GM12891 (cell line): ENCODE results near the gene NUAK1.

Source experiments
- DNase-seq: peaks from one replicate; pipeline ENCODE4 v3.0.0; 2011; ENCODE audit warnings: low spot score; ENCODE audit not compliant: insufficient read length
- FAIRE-seq: peaks from 2 replicates; lab custom pipeline; 2011; peaks lifted over from hg19 to GRCh38; lab: Jason Lieb, UNC
- PAX5 ChIP-seq: IDR thresholded peaks from 2 replicates; pipeline ENCODE4 v1.6.1; 2011; ENCODE audit warnings: low read length, moderate library complexity, mild to moderate bottlenecking; ENCODE audit not compliant: insufficient read depth, severe bottlenecking
- POLR2A ChIP-seq: IDR thresholded peaks from 2 replicates; pipeline ENCODE4 v1.6.1; 2011; ENCODE audit warnings: low read depth, low read length, control low read depth
- POLR2AphosphoS5 ChIP-seq: IDR thresholded peaks from 2 replicates; pipeline ENCODE4 v1.6.1; 2011; ENCODE audit warnings: low read depth, low read length, control low read depth
- POU2F2 ChIP-seq: IDR thresholded peaks from 2 replicates; pipeline ENCODE4 v1.6.1; 2011; ENCODE audit warnings: low read depth, mild to moderate bottlenecking, control low read depth, low read length, moderate library complexity
- SPI1 ChIP-seq: IDR thresholded peaks from 2 replicates; pipeline ENCODE4 v1.6.1; 2011; ENCODE audit warnings: low read depth, low read length, control low read depth
- TAF1 ChIP-seq: IDR thresholded peaks from 2 replicates; pipeline ENCODE4 v1.6.1; 2011; ENCODE audit warnings: low read depth, low read length, control low read depth

Gene NUAK1

DNA sequence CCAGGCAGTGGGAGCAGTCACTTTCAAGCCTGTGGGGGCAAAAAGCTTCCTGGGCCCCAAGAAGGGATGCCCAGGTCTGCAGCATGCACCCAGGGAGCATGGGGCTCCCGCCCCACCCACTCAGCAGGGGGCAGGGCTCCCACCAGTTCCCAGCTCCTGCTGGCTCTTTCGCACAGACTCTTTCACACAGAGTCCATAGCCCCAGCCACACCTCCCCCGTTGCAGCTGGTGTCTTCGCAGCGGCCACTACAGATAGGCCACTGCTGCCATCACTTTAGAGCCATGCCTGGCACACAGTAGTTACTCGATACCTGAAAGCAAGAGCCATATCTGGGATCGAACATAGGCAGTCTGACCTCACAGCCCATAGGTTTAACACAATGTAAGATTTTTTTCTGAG is 98.2 kb downstream of the NUAK1 start:
- TF ChIP-seq POLR2A (no peak), SPI1 (no peak), PAX5 (no peak), POU2F2 (no peak), TAF1 (no peak), POLR2AphosphoS5 (no peak)
- DNase-seq (no peak), FAIRE-seq (no peak)

DNA sequence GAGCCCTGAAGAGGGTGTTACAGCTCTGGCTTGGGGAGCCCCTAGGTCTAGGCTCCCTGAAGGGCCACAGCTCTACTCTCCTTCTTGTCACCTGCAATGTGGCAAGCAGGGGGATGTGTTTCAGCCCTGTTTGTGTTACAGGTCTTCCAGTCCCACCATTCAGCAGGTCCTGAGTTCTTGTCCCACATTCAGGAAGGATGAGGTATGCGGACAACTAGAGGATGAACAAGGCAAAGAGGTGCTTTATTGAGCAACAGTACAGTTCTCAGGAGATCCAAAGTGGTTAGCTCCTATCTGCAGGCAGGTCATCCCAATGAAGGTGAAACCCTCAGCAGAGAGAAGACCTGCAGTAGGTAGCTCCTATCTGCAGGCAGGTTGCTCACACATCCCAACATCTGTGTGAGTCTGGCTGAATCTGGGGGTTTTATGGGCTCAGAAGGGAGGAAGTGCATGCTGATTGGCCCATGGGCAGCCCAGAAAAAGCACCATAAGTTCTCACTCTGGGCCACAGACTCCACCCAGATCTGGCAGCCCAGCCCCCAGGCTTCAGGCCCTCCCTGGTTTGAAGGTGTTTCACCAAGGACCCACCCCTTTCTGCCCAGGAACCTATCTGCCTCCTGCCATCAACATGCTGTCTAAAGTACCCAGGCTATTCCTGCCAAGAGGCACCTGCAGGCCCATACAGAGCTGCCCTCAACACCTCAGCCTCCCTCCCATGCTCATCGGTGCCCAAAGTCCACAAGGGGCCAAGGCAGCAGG is 98.9 kb downstream of the NUAK1 start:
- DNase-seq, result no peak
- TF ChIP-seq PAX5, result no peak
- TF ChIP-seq POLR2AphosphoS5, result no peak
- no peak for TF ChIP-seq SPI1
- no peak for TF ChIP-seq TAF1
- no peak for TF ChIP-seq POU2F2
- no peak for TF ChIP-seq POLR2A
- no peak for FAIRE-seq

DNA sequence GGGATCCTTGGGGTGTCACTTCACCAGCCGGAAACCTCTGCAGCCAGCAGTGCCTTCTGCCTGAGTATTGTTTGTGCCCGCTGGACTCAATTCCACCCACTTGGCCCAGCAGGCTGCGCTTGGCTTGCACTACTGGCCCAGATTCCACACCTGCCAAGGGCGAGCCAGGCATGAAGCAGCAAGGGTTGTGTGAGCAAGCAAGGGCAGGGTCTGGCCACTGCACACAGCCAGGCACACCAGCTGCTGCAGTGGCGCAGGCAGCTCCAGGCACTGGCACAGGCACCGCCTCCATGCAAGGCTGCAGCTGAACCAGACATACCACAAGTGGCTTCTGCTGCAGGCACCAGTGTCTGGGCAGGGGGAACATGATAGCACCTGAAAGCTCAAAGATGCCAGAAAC is 99.5 kb downstream of the NUAK1 start:
- FAIRE-seq (no peak), DNase-seq (no peak)
- TF ChIP-seq SPI1 (no peak), POLR2A (no peak), TAF1 (no peak)

DNA sequence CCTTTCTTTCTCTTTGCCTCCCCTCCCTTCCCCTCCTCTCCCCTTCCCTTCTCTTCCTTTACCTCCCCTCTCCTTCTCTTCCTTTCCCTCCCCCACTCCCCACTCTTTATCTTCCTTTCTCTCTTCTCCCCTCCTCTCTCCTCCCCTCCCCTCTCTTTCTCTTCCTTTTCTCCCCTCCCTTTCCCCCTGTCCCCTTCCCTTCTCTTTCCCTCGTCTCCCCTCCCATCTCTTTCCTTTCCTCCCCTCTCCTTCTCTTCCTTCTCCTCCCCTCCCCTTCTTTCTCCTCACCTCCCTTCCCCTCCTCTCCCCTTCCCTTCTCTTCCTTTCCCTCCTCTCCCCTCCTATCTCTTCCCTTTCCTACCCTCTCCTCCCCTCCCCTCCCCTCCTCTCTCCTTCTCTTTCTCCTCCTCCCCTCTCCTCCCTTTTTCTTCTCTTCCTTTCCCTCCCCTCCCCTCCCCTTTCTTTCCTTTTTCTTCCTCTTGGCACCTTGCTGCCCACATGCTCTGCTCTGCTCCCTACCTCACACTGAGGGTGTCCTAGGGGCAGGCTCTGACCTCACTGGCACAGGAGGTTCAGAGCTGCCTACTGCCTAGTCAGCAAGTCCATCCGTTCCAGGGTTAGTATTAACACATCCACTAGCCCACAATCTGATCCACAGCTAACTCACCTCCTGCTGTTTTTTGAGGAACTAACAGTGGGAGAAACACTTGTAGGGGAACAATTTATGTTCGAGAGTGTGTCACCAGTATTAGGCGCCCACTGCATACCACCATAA is 101.0 kb downstream of the NUAK1 start:
- no peak for FAIRE-seq
- no peak for TF ChIP-seq POLR2AphosphoS5
- no peak for TF ChIP-seq SPI1
- no peak for TF ChIP-seq POLR2A
- no peak for TF ChIP-seq POU2F2
- no peak for TF ChIP-seq PAX5
- TF ChIP-seq TAF1, result no peak

DNA sequence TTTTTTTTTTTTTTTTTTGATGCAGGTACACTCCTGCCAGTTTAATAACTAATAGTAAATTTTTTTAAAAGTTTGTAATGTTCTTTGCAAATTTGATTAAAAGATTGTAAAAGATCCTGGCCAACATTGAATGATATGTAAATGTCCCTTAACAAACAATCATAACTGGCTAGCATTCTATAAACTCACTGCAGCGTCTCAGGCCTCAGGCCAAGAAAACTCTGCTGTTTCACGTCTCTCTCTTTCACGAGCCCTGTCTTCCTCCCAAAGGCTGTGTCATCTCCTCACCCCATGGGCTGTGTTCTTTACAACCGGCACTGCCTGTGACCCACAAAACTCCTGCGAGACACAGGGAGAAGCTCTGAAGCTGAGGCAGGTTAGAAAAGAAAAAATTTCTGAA is 103.3 kb downstream of the NUAK1 start:
- no peak for DNase-seq
- FAIRE-seq, result no peak
- TF ChIP-seq POLR2A (no peak), SPI1 (no peak), PAX5 (no peak), TAF1 (no peak), POU2F2 (no peak), POLR2AphosphoS5 (no peak)

More for the DNA sequence above, 101.0 kb downstream of the NUAK1 start:
- DNase-seq, result no peak

DNA sequence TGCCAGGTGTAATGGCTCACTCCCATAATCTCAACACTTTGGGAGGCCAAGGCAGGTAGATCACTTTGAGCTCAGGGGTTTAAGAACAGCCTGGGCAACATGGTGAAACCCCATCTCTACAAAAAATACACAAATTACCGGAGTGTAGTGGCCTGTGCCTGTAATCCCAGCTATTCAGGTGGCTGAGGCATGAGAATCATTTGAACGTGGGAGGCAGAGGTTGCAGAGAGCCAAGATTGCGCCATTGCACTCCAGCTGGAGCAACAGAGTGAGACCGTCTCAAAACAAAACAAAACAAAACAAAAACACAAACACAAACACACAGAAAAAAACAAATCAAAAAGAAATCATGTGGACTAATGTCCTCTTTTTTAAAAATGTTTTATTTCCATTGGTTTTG is 104.4 kb downstream of the NUAK1 start:
- DNase-seq (no peak), FAIRE-seq (no peak)
- TF ChIP-seq SPI1 (no peak), PAX5 (no peak), POLR2A (no peak), POLR2AphosphoS5 (no peak), POU2F2 (no peak), TAF1 (no peak)

DNA sequence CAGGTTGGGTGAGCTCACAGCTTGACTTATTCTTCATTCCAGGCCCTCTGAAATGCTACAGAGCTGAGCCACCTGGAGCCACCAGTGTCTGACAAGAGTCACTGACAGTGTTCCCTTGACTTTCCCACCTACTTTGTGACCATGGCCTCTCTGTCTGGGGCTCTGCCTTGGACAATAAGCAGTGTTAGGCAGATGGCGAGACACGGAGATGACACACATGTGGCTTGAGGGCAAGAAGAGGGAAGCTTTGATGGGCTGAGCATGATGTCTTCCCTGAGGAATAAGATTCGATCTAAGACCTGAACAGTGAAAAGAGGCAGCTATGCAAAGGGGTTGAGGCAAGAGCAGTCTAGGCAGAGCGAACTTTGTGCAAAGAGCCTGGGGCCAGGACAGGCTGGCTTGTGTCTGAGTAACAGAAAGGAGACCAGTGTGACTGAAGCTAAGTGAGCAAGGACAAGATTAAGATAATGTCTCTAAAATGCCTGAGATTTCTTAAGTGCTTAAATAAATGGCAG is 105.5 kb downstream of the NUAK1 start:
- no peak for FAIRE-seq
- no peak for TF ChIP-seq POLR2AphosphoS5
- TF ChIP-seq POU2F2, result no peak
- TF ChIP-seq SPI1, result no peak
- TF ChIP-seq PAX5, result no peak
- no peak for TF ChIP-seq TAF1
- TF ChIP-seq POLR2A, result no peak
- no peak for DNase-seq

DNA sequence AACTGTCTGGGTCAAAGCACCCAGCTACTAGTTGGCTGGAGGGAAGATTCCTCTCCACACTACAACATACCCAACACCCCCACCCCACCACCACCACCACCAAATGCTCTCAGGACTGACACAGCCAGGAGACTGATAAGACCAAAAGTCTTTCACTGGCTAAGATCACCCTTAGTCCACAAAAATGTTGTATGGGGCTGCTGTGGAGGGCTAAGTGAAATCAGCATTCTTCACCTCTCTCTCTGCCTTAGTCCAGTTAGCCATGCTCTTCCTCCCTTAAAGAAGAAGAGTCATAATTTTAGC is 106.2 kb downstream of the NUAK1 start:
- TF ChIP-seq POLR2A (no peak), SPI1 (no peak), POU2F2 (no peak), PAX5 (no peak), POLR2AphosphoS5 (no peak), TAF1 (no peak)
- DNase-seq, result no peak
- no peak for FAIRE-seq
